HEK293 (cell line): Measurements from ENCODE around the gene MAP1S.

Experiments
- CTCF ChIP-seq: fragments of 450-650 bp; formaldehyde crosslinking; IDR thresholded peaks from 2 replicates; pipeline ENCODE4 v1.5.1; 2016; ENCODE audit warnings: missing biosample characterization, missing genetic modification characterization
- KLF9 ChIP-seq: fragments of 450-650 bp; formaldehyde crosslinking; IDR thresholded peaks from 2 replicates; pipeline ENCODE4 v1.5.1; 2016; ENCODE audit warnings: missing biosample characterization, missing genetic modification characterization, low read depth
- REST ChIP-seq: fragments of 450-650 bp; formaldehyde crosslinking; IDR thresholded peaks from 2 replicates; pipeline ENCODE4 v1.5.1; 2016; ENCODE audit warnings: missing biosample characterization, missing genetic modification characterization
- SP7 ChIP-seq: fragments of 450-650 bp; formaldehyde crosslinking; IDR thresholded peaks from 2 replicates; pipeline ENCODE4 v1.5.1; 2016; ENCODE audit warnings: missing biosample characterization, missing genetic modification characterization
- ZNF324 ChIP-seq: fragments of 450-650 bp; formaldehyde crosslinking; IDR thresholded peaks from 2 replicates; pipeline ENCODE4 v1.5.1; 2016; ENCODE audit warnings: missing biosample characterization, missing genetic modification characterization
- ZNF354C ChIP-seq: fragments of 450-650 bp; formaldehyde crosslinking; IDR thresholded peaks from 2 replicates; pipeline ENCODE4 v1.5.1; 2016; ENCODE audit warnings: missing biosample characterization, missing genetic modification characterization, low read depth, borderline replicate concordance
- ZNF768 ChIP-seq: fragments of 450-650 bp; formaldehyde crosslinking; IDR thresholded peaks from 2 replicates; pipeline ENCODE4 v1.5.1; 2018; ENCODE audit warnings: missing biosample characterization, mild to moderate bottlenecking, missing genetic modification characterization
- TF ChIP-seq, protein P1 (sequence below): fragments of 450-650 bp; formaldehyde crosslinking; IDR thresholded peaks from 2 replicates; pipeline ENCODE4 v1.5.1; 2016; ENCODE audit warnings: missing biosample characterization, missing genetic modification characterization
- TF ChIP-seq, protein P2 (sequence below): fragments of 450-650 bp; formaldehyde crosslinking; IDR thresholded peaks from 2 replicates; pipeline ENCODE4 v1.5.1; 2016; ENCODE audit warnings: missing biosample characterization, missing genetic modification characterization

GRCh38 chr19:17754634-17755442 lies 35.6 kb downstream of the MAP1S start:
- TF ChIP-seq ZNF768 (tag by site-specific recombination), result no peak
- TF ChIP-seq ZNF324 (tag by site-specific recombination), result no peak
- no peak for TF ChIP-seq CTCF (tag by site-specific recombination)
- TF ChIP-seq KLF9, result no peak
- TF ChIP-seq, protein P1, sequence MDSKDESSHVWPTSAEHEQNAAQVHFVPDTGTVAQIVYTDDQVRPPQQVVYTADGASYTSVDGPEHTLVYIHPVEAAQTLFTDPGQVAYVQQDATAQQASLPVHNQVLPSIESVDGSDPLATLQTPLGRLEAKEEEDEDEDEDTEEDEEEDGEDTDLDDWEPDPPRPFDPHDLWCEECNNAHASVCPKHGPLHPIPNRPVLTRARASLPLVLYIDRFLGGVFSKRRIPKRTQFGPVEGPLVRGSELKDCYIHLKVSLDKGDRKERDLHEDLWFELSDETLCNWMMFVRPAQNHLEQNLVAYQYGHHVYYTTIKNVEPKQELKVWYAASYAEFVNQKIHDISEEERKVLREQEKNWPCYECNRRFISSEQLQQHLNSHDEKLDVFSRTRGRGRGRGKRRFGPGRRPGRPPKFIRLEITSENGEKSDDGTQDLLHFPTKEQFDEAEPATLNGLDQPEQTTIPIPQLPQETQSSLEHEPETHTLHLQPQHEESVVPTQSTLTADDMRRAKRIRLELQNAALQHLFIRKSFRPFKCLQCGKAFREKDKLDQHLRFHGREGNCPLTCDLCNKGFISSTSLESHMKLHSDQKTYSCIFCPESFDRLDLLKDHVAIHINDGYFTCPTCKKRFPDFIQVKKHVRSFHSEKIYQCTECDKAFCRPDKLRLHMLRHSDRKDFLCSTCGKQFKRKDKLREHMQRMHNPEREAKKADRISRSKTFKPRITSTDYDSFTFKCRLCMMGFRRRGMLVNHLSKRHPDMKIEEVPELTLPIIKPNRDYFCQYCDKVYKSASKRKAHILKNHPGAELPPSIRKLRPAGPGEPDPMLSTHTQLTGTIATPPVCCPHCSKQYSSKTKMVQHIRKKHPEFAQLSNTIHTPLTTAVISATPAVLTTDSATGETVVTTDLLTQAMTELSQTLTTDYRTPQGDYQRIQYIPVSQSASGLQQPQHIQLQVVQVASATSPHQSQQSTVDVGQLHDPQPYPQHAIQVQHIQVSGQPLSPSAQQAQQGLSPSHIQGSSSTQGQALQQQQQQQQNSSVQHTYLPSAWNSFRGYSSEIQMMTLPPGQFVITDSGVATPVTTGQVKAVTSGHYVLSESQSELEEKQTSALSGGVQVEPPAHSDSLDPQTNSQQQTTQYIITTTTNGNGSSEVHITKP (tag by site-specific recombination), result no peak
- TF ChIP-seq REST (tag by site-specific recombination), result no peak
- no peak for TF ChIP-seq ZNF354C (tag by site-specific recombination)
- TF ChIP-seq SP7 (tag by site-specific recombination), result no peak
- TF ChIP-seq, protein P2, sequence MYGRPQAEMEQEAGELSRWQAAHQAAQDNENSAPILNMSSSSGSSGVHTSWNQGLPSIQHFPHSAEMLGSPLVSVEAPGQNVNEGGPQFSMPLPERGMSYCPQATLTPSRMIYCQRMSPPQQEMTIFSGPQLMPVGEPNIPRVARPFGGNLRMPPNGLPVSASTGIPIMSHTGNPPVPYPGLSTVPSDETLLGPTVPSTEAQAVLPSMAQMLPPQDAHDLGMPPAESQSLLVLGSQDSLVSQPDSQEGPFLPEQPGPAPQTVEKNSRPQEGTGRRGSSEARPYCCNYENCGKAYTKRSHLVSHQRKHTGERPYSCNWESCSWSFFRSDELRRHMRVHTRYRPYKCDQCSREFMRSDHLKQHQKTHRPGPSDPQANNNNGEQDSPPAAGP (tag by site-specific recombination), result no peak
